Stimulated activated CD8-positive, alpha-beta memory T cell treated with anti-CD3 and anti-CD28 coated beads, Interleukin-4, amount 100 ng/mL, for 4 hours (primary cell): ENCODE data around the gene ZFP92.
"Not testable (repeated sequence)": the region's sequence is repeated elsewhere in the genome, so short reads cannot be mapped to it uniquely, and the experiment has no call there.

Source experiments
- DNase-seq, 2 donors: peaks; one replicate each; pipeline ENCODE4 v3.0.0-alpha.2; 2020; ENCODE audit warnings: low read depth in 2 of 2, low spot score in 1 of 2

The ZFP92 gene, protein sequence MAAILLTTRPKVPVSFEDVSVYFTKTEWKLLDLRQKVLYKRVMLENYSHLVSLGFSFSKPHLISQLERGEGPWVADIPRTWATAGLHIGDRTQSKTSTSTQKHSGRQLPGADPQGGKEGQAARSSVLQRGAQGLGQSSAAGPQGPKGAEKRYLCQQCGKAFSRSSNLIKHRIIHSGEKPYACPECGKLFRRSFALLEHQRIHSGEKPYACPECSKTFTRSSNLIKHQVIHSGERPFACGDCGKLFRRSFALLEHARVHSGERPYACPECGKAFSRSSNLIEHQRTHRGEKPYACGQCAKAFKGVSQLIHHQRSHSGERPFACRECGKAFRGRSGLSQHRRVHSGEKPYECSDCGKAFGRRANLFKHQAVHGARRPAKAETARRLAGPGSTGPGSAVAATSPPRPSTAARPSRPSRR

DNA sequence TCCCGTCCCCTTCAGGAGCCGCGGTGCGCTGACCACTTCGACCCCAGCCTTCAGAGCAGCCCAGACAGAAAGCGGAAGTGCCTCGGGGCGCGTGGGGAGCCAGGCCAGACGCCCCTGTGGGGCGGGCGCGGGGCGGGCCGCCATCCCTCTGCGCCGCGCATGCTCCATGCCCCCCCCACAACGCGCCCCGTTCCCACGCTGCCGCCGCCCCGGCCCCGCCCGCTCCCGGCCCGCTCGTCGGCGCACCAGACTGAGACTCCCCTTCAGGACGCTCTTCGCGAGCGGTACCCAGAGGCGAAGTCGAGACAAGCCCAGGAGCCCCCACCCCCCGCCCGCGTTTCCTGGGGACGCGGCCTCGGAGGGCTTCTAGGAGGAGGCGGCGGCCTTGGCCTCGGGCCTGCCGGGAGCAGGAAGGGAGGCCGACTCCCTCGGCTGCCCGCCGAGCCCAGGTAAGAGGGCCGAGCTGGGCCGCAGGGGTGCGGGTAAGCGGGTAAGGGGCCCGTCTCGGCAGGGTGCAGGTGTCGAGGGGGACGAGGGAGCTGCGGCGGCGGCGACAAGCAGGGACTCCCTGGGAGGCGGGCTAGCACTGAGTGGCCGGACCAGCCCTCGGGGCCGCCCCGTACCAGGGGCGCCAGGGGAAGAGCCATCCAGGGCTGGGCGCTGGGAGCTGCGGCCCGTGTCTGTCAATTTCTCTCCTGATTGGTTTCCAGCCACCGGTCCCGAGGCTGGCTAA lies at the start of gene ZFP92:
Gene ZFP92 (plus strand): TSS at position 218 of the 733 bp plus-strand sequence. CDS start 6,851 bp downstream, outside the sequence.
- peak in 1 of 2 donors; percentile 14 for DNase-seq

DNA sequence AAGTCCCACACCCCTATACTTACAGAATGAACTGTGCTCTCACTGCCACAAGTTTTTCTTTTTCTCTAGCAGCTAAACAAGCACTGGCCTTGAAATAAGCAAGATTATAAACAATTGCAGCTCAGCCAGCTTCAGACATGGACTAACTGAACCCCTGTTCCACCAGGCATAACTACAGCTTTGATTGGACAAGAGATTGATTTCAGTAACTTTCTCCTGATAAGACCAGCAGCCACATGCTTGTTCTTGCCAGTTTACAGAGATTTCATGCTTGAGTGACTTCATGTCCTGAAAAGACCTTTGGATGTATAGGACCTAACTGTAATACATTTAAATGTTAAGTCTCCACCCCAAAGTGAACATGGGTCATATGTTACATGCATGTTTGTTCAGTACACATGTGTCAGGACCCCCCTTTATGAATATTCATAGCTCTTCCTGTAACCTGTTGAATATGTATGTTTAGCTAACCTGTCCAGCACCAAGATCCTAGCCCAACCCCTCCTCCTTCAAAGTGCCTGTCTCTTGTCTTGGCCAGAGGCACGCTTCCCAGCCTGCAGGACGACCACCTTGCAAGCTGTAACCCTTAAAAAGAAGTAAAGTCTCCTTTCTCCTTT lies 49.4 kb upstream of the ZFP92 start:
- DNase-seq, result no peak

DNA sequence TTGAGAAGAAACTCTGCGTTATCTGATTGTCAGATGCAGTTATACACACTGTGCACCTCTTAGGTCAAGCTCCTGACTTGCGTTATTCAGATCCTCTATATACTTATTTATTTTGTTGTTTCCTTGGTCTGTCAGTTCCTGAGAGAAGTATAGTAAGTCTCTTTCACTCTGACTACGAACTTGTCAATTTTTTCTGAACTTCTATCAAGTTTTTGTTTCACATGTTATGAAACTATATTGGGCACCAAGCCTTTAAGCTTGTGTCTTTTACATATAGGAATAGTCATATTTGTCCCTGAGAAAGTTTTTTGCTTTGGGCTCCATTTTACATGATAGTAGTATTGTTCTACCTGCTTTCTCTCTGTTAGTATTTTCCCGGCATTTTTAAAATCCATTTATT lies 45.6 kb upstream of the ZFP92 start:
- DNase-seq, result no peak

DNA sequence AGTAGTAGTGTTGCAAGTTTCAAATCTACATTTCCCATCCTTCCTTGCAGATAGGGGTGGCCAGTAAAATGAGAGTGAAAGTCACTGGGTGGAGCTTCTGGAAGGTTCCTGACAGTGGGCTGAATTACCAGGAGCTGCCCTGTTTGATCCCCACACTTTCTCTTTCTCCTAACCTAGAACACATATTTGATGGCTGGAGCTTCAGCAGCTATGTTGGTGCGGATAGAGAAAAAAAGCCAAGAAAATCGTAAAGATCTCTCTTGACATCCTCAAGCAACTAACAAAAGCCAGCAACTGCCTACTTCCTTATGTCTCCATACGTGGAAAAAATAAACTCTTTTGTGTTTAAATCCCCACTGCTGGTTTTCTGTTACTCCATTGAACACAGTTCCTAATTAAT lies 45.2 kb upstream of the ZFP92 start:
- no peak for DNase-seq

DNA sequence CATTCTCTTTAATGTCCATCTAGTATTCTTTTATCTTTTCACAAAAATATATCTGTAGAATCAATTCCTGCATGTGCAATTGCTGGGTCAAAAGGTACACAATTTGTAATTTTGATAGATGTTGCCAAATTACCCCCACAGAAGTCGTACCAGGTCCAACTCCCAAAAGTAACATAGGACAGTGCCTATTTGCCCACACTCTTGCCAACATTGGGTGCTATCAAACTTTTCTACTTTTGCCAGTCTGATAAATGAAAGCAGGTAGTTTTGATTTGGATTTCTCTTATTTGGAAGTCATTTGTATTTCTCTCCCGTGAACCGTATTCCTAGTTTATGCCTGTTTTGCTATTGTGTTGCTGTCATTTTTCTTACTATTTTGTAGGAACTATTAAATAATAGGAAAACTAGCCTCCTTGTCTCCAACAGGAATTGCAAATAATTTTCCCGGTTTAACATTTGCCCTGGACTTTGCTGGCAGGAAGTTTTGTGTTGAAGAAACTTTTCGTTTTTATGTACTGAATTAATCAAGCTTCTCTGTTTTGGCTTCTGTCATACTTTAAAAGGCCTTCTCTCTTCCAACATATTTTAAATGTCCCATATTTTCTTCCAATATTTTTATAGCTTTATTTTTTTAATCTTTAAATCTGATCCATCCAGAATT lies 44.3 kb upstream of the ZFP92 start:
- no peak for DNase-seq

DNA sequence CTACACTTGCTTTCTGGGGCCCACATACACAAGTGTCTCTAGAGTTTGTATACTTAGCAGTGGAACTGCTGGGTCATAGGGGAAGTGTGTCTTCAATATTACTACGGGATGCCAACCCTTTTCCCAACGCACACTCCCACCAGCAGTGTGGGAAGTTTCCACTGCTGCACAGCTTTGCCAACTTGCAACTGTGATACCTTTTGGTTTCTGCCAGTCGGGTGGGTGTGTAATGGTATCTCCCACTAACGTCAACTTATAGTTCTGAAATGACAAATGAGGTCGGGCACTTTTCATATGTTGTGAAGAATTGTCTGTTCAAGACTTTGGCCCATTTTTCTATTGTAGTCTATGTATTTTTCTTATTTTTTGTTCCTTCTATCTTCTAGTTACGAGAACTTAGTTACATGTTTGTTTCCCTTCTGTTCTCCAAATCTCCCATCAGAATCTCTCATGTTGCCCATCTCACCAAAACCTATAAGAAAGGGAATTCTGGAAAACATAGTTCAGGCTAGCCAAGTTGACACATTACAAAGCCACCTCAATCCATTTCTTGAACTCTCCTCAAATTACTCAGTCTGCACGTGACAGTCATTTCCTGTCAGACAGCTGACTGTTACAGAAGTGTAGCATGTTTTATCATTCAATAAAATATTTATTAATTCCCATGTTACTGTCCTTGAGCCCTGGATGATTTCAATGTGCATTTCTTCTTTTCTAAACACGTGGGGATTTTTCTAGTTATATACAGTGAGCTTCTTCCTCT lies 40.8 kb upstream of the ZFP92 start:
- DNase-seq, result no peak

DNA sequence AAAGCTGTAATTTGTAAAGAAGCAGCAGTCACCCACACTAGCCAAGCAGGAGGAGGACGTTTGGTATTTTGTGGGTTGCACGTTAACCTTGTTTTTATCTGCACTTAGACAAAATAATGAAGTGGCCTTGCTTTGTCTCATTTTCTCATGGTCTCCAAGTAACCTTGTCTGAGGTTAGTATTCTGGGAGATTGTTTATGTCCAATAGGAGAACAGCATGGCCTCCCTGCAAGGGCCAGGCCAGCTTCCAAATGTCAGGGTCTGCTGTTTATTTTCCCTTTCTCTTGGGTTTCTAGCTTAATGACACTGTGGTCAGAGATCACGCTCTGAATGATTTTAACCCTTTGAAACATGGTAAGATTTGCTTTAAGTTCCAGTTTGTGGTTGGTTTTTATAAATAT lies 40.0 kb upstream of the ZFP92 start:
- no peak for DNase-seq

DNA sequence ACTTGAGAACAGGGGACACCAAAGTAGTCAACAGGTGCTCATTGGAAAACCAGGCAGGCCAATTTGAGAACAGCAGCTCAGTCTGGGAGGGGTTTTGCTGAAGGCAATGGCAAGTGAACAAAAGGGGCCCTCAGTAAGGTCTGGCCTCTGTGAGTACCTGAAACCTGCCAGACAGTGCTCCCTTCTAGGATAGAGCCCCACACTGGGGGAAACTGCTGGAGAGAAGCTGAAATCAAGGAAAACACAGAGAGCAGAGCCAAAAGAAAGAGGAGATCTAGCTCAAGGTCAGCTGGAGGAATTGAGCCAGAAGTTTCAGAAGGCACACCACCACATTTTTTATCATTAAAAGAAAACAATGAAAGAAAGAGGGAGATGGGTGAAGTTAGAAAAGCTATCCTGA lies 38.3 kb upstream of the ZFP92 start:
- DNase-seq, result no peak

DNA sequence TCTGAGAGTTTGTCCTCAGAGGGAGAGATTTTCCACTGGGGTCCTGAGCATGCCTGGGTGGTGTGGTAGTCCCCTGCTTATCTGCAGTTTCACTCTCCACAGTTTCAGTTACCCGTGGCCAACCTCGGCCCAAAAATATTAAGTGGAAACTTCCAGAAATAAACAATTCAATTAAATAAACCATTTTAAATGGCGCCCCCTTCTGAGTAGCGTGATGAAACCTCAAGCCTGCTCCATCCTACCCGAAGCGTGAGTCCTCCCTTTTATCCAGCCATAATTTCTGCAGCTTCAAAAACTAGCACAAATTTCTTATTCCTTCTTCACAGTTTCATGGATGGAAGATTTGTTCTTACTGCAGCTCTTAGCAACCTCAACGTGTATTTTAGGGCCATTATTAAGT lies 36.8 kb upstream of the ZFP92 start:
- no peak for DNase-seq

DNA sequence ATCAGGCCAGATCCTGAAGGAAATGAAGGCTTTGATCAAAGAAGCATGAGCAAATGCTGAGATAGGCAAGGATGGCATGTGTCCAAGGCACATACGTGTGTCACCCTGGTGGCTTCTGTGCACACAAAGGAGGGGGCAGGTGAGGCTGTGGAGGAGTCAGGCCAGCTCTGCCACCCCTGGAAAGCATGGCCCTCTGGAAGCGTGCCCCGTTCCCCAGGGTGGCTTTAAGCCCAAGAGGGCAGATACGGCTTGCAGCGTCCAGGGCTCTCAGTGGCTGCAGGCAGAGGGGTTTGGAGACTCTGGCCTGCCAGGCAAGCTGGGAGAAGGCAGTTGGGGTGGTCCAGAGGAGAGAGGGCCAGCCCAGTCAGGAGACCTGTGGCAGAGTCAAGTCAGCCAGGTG lies 35.7 kb upstream of the ZFP92 start:
- DNase-seq, result no peak

DNA sequence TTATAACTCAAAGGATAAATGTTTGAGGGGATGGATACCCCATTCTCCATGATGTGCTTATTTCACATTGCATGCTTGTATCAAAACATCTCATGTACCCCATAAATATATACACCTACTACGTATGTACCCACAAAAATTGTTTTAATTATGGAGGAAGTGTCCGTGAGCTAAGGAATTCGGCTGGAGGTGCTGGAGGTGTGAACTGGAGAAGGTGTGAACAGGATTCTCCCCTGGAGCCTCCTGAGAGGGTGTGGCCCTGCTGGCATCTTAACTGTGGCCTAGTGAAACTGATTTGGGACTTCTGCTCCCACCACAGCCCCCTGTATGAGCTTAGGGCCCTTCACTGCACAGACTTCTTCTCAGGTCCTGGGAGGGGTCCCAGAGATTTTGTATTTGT lies 33.5 kb upstream of the ZFP92 start:
- DNase-seq, result no peak

DNA sequence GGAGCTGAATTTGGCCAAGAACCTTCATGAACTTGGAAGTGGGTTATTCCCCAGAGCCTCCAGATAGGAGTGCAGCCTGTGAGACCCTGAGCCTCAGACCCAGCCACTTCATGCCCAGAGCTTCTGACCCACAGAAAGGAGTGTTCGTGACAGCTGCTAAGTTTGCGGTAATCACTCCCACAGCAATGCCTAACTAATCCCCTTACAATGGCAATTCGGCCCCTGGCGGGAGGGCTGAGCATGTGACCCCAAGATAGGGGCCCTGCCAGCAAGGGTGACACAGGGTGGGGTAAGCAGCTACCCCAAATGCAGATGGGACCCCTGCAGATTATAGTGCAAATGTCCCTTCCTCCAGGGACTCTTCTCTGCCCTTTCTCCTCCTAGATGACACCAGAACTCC lies 32.7 kb upstream of the ZFP92 start:
- no peak for DNase-seq

DNA sequence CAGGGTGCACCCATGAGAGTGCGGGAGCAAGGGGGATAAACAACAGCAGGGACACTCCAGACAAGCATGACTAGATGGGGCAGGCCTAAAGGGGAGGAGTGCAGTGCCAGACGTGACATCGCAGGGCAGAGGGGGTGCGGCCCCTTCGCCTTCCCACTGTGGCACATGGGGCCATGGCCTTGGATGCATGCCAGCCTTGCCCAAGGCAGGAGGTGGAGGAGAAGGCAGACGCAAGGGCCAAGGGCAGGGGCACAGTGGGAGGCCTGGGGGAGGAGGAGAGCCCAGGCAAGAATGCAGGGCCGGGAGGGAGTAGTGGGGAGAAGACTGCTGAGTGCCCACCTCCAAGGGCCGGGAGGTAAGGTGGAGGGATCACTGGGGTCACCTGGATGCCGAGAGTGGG lies 31.8 kb upstream of the ZFP92 start:
- no peak for DNase-seq

DNA sequence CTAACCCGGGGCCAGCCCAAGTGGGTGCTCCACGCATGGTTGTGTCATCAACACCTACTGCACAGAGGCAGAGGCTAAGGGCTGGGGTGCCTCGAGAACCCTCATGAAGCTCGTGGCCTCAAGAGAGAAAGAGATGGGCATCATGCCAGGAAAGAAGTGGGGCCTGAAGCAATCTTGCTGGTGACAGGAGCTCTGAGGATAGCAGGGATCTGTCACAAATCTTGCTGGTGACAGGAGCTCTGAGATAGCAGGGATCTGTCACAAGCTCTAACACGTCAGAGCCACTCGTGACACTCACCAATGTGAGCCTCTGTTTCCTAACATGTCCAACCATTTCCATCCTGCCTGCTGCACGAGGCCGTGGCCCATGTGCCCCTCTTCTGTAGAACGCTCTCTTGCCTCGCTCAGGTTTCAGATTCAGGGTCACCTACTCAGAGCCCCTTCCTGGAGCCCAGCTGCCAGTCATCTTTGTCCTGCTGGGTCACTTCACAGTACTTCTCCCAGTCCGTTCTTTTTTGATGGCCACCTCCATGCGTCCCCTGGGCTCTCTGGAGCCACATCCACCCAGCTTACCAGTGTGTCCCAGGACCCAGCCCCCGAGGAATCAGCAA lies 31.2 kb upstream of the ZFP92 start:
- DNase-seq, result no peak

DNA sequence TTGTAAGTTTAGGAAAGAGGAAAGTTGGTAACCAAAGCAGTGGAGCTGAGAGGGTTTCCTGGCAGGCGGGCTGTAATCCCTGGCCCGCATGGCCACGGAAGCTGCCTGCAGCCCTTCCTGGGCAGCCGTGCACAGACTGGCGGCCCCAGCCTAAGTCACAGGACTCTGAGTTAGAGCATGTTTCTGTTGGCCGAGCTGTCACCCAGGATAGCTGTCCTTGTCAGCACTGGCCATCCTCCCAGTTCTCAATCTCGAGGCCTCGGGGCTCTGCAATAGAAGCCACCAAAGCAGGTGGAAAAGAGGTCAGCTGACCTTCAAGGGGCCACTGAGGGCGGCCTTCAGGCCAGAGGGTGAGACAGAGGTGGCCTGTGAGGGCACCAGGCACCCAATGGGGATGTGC lies 30.6 kb upstream of the ZFP92 start:
- DNase-seq, result no peak

DNA sequence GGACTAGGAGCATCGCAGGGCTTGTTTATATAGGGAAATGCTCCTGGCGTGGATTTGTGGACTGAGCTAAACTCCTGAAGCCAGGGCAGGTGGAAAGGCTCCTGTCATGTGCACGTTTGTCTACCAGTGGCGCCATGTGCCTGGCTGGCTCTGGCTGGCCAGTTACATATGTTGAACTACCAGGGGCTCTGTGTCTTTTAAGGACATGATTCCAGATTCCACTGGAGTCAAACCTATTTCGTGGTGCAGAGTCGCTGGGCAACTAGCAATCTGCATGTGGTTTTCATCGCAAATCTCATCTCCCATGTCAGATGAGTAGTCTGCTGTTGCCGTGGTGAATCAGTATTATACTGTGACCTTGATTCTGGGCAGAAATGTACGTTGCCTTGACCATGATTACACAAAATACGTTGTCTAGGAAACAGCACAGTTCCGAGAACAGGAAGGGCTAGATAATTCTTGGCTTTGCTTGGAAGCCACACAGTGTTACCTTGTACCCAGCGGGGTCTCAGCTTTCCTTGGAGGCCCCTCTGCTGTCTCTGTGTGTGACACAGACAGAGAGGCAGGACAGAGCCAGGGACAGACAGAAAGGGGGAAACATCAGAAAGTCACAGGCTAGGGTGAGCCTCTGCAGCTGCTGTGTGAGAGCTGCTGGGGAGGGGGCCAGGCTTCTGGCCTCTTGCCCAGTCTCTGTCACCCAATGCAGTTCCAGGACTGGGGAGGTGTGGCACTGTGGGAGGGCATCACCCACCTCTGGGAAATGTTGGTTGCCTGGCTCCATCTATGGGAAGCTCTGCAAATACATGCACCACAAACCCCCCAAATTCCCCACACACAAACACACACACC lies 29.4 kb upstream of the ZFP92 start:
- DNase-seq, result no peak

DNA sequence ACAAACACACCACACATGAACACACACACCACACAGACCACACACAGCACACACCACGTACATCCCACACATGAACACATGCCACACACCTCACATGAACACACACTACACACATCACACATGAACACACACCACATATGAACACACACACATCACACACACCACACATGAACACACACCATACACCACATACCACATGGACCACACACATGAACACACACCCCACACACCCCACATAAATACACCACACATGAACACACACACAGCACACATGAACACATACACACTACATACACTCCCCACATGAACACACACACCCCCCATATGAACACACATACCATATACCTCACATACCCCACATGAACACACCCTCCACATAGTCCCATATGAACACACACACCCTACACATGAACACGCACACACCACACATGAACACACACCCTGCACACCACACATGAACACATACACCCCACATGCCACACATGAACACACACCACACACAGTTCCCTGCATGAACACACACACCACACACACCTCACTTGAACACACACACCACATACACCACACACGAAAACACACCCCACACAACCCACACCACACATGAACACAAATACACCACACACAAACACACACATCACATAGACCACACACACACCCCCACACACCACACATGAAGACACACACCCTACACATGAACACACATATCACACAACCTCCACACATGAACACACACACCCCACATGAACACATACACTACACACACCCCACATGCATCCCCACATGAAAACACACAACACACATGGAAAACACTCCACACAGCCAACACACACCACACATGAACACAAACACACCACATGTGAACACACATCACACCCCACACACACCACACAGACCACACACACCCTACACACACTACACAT lies 28.4 kb upstream of the ZFP92 start:
- DNase-seq, result no peak

DNA sequence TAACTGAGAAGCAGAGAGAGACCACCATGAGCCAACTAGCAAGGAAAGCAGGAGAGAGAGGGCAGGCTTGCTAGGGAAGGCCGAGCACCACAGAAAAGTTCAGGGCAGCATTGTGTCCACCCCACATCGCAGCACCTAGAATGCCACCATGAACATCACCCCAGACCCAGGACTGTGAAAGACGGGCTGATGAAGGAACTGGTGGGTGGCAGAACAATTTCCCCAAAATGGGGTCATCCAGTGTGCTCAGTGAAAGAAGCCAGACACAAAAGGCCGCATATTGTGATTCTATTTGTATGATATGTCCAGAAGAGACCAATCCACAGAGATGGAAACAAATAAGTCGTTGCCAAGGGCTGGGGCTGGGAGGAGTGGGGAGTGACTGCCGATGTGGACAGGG lies 26.9 kb upstream of the ZFP92 start:
- no peak for DNase-seq

DNA sequence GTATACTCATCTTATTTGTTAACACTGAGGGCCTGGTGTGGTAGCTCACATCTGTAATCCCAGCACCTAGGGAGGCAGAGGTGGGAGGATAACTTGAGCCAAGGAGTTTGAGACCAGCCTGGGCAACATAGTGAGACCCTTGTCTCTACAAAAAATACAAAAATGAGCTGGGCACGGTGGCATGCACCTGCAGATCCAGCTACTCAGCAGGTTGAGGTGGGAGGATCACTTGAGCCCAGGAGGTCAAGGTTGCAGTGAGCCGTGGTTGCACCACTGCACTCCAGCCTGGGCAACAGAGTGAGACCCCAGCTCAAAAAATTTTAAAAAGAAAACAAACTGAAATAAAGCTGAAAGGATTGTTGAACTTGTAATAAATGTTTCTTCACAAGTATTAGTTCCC lies 26.3 kb upstream of the ZFP92 start:
- DNase-seq, result not testable (repeated sequence)
